ENCODE results near the gene EREG.
"Not testable (repeated sequence)": the region's sequence is repeated elsewhere in the genome, so short reads cannot be mapped to it uniquely, and the experiment has no call there.

The EREG gene
- total RNA-seq, result 0 reads per million in 2 donors

GRCh38 chr4:74364652-74365491 lies at the start of gene EREG:
EREG (plus strand) TSS chr4:74365145; CDS start chr4:74365309, 164 bp downstream.
- DNase-seq, result peak in 1 of 5 experiments; percentile 7

GRCh38 chr4:74315376-74315775 lies 49.6 kb upstream of the EREG start:
- DNase-seq, result no peak

GRCh38 chr4:74316397-74316796 lies 48.5 kb upstream of the EREG start:
- DNase-seq, result no peak

GRCh38 chr4:74317616-74318246 lies 47.2 kb upstream of the EREG start:
- DNase-seq, result no peak

- no peak for DNase-seq
Measured at GRCh38 chr4:74318276-74318675, 46.7 kb upstream of the EREG start.

- DNase-seq, result no peak
Measured at GRCh38 chr4:74319470-74319869, 45.5 kb upstream of the EREG start.

- DNase-seq, result peak in 1 of 5 experiments; percentile 57
Measured at GRCh38 chr4:74320559-74321118, 44.3 kb upstream of the EREG start.

GRCh38 chr4:74322301-74322700 lies 42.6 kb upstream of the EREG start:
- no peak for DNase-seq

GRCh38 chr4:74323663-74324062 lies 41.3 kb upstream of the EREG start:
- no peak for DNase-seq

- no peak for DNase-seq
Measured at GRCh38 chr4:74324262-74324661, 40.7 kb upstream of the EREG start.

GRCh38 chr4:74325886-74326285 lies 39.1 kb upstream of the EREG start:
- no peak for DNase-seq

GRCh38 chr4:74327762-74328161 lies 37.2 kb upstream of the EREG start:
- no peak for DNase-seq

- no peak for DNase-seq
Measured at GRCh38 chr4:74328501-74328900, 36.4 kb upstream of the EREG start.

GRCh38 chr4:74329307-74329706 lies 35.6 kb upstream of the EREG start:
- DNase-seq, result no peak

GRCh38 chr4:74330295-74330750 lies 34.6 kb upstream of the EREG start:
- no peak for DNase-seq

GRCh38 chr4:74331252-74331651 lies 33.7 kb upstream of the EREG start:
- DNase-seq, result no peak

GRCh38 chr4:74331944-74332343 lies 33.0 kb upstream of the EREG start:
- DNase-seq, result no peak

- DNase-seq, result no peak
Measured at GRCh38 chr4:74334636-74335035, 30.3 kb upstream of the EREG start.

- DNase-seq, result no peak
Measured at GRCh38 chr4:74335341-74336021, 29.5 kb upstream of the EREG start.

GRCh38 chr4:74338792-74339333 lies 26.1 kb upstream of the EREG start:
- DNase-seq, result no peak

- DNase-seq, result no peak
Measured at GRCh38 chr4:74339501-74339900, 25.4 kb upstream of the EREG start.

- not testable (repeated sequence) for DNase-seq
Measured at GRCh38 chr4:74340421-74340820, 24.5 kb upstream of the EREG start.

GRCh38 chr4:74344031-74344430 lies 20.9 kb upstream of the EREG start:
- DNase-seq, result peak in 1 of 5 experiments; percentile 1

Measured in T-helper 2 cell (primary cell).